Measurements from ENCODE around the gene SNRNP200.

SNRNP200 gene

DNA sequence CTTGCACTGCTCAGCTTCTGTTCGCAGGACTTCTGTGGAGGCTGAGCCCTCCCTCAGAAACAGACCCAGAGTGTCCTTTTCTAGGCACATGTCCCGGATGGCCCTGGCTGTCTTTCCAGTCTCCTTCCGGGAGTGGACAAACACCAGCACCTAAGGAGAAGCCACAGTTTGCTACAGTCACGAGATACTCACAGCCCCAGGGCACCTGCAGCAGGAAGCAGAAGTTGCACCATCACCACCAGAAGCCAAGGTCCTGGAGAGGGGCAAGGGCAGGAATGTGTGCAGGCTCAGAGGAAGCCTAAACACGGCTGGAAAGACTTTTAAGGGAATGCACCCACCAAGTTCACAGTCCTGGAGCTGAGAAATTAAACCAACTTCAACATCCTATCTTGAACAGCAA, 13.6 kb downstream of the SNRNP200 start:
- DNase-seq (ENCODE audit: low read depth in 2 of 2): no peak
- TF ChIP-seq CTCF (IDR thresholded peaks at IDR 0.05; ENCODE audit: low read depth, low read length): no peak
- no peak overlapping the region for H3K4me3 ChIP-seq (replicated peaks in 1 of 2; ENCODE audit: low read depth in 2 of 2, low read length in 2 of 2)

GRCh38 chr2:96287273-96287856, 18.0 kb downstream of the SNRNP200 start:
- no peak for DNase-seq (ENCODE audit: low read depth in 2 of 2)
- H3K4me3 ChIP-seq (replicated peaks in 1 of 2; ENCODE audit: low read depth in 2 of 2, low read length in 2 of 2): no peak overlapping the region
- no peak for TF ChIP-seq CTCF (IDR thresholded peaks at IDR 0.05; ENCODE audit: low read depth, low read length)

- no peak for TF ChIP-seq CTCF (IDR thresholded peaks at IDR 0.05; ENCODE audit: low read depth, low read length)
- no peak overlapping the region for H3K4me3 ChIP-seq (replicated peaks in 1 of 2; ENCODE audit: low read depth in 2 of 2, low read length in 2 of 2)
- no peak for DNase-seq (ENCODE audit: low read depth in 2 of 2)
Observed at GRCh38 chr2:96276787-96277499, 28.4 kb downstream of the SNRNP200 start.

DNA sequence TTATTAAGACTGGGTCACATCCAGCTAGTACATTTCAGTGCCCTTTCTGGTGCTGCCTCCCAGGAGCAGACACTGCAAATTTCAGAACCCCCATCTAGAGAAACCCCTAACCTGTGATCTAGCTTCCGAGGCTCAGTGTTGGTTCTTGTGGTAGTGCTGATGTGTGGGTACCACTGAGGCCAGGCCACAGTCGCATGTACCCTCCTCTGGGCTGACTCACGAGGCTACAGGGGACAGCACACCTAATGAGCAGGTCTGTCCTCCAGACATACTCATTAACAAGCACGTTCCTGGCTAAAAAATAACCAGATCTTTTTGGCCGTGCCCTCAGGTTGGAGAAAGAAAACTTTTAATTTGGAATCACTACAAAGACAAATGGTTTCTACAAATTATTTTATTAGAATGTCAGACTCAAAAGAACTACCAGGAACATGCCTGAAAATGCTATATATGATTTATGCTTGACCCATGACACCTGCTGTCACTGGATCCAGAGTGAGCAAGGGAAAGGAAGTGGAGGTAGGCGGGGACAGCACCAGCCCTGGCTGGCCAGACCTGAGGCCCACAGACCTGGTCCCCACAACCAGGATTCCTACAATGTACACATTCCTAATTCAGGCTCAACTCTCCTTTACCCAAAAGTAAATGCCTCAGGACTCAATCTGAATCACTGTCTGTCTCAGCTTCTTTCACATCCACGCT, 30.8 kb downstream of the SNRNP200 start:
- DNase-seq (ENCODE audit: low read depth in 2 of 2): no peak
- no peak for TF ChIP-seq CTCF (IDR thresholded peaks at IDR 0.05; ENCODE audit: low read depth, low read length)

GRCh38 chr2:96273763-96274162, 31.6 kb downstream of the SNRNP200 start:
- H3K4me3 ChIP-seq (replicated peaks in 1 of 2; ENCODE audit: low read depth in 2 of 2, low read length in 2 of 2): no peak overlapping the region
- TF ChIP-seq CTCF (IDR thresholded peaks at IDR 0.05; ENCODE audit: low read depth, low read length): no peak
- no peak for DNase-seq (ENCODE audit: low read depth in 2 of 2)

More for the DNA sequence above, 30.8 kb downstream of the SNRNP200 start:
- no peak overlapping the region for H3K4me3 ChIP-seq (replicated peaks in 1 of 2; ENCODE audit: low read depth in 2 of 2, low read length in 2 of 2)

GRCh38 chr2:96271995-96272394, 33.4 kb downstream of the SNRNP200 start:
- no peak for DNase-seq (ENCODE audit: low read depth in 2 of 2)
- no peak overlapping the region for H3K4me3 ChIP-seq (replicated peaks in 1 of 2; ENCODE audit: low read depth in 2 of 2, low read length in 2 of 2)
- TF ChIP-seq CTCF (IDR thresholded peaks at IDR 0.05; ENCODE audit: low read depth, low read length): no peak
